ENCODE data around the gene ABTB2.

The ABTB2 gene

GRCh38 chr11:34151916-34152845, 205.6 kb downstream of the ABTB2 start:
- ATAC-seq: no peak
- TF ChIP-seq ZNF70 (CRISPR knock-in tag; IDR thresholded peaks at IDR 0.05): no peak
- TF ChIP-seq, protein P1, sequence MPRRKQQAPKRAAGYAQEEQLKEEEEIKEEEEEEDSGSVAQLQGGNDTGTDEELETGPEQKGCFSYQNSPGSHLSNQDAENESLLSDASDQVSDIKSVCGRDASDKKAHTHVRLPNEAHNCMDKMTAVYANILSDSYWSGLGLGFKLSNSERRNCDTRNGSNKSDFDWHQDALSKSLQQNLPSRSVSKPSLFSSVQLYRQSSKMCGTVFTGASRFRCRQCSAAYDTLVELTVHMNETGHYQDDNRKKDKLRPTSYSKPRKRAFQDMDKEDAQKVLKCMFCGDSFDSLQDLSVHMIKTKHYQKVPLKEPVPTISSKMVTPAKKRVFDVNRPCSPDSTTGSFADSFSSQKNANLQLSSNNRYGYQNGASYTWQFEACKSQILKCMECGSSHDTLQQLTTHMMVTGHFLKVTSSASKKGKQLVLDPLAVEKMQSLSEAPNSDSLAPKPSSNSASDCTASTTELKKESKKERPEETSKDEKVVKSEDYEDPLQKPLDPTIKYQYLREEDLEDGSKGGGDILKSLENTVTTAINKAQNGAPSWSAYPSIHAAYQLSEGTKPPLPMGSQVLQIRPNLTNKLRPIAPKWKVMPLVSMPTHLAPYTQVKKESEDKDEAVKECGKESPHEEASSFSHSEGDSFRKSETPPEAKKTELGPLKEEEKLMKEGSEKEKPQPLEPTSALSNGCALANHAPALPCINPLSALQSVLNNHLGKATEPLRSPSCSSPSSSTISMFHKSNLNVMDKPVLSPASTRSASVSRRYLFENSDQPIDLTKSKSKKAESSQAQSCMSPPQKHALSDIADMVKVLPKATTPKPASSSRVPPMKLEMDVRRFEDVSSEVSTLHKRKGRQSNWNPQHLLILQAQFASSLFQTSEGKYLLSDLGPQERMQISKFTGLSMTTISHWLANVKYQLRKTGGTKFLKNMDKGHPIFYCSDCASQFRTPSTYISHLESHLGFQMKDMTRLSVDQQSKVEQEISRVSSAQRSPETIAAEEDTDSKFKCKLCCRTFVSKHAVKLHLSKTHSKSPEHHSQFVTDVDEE (CRISPR knock-in tag; IDR thresholded peaks at IDR 0.05): no peak
- TF ChIP-seq ZC3H10 (CRISPR knock-in tag; IDR thresholded peaks at IDR 0.05): no peak

- no peak for ATAC-seq
- TF ChIP-seq, protein P2, sequence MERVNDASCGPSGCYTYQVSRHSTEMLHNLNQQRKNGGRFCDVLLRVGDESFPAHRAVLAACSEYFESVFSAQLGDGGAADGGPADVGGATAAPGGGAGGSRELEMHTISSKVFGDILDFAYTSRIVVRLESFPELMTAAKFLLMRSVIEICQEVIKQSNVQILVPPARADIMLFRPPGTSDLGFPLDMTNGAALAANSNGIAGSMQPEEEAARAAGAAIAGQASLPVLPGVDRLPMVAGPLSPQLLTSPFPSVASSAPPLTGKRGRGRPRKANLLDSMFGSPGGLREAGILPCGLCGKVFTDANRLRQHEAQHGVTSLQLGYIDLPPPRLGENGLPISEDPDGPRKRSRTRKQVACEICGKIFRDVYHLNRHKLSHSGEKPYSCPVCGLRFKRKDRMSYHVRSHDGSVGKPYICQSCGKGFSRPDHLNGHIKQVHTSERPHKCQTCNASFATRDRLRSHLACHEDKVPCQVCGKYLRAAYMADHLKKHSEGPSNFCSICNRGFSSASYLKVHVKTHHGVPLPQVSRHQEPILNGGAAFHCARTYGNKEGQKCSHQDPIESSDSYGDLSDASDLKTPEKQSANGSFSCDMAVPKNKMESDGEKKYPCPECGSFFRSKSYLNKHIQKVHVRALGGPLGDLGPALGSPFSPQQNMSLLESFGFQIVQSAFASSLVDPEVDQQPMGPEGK (CRISPR knock-in tag; IDR thresholded peaks at IDR 0.05; ENCODE audit: borderline replicate concordance): no peak
- TF ChIP-seq ARNTL (CRISPR knock-in tag; IDR thresholded peaks at IDR 0.05; ENCODE audit: borderline replicate concordance, low read depth) (no peak), ZFP30 (CRISPR knock-in tag; IDR thresholded peaks at IDR 0.05) (no peak), ZC3H10 (CRISPR knock-in tag; IDR thresholded peaks at IDR 0.05) (no peak), GLIS3 (CRISPR knock-in tag; IDR thresholded peaks at IDR 0.05) (no peak), PPARA (CRISPR knock-in tag; IDR thresholded peaks at IDR 0.05; ENCODE audit: borderline replicate concordance) (no peak), CREB5 (CRISPR knock-in tag; IDR thresholded peaks at IDR 0.05; ENCODE audit: low read depth) (no peak), ISL1 (CRISPR knock-in tag; IDR thresholded peaks at IDR 0.05) (no peak), ESRRG (CRISPR knock-in tag; IDR thresholded peaks at IDR 0.05) (no peak), OSR1 (CRISPR knock-in tag; IDR thresholded peaks at IDR 0.05) (no peak)
- TF ChIP-seq, protein P3, sequence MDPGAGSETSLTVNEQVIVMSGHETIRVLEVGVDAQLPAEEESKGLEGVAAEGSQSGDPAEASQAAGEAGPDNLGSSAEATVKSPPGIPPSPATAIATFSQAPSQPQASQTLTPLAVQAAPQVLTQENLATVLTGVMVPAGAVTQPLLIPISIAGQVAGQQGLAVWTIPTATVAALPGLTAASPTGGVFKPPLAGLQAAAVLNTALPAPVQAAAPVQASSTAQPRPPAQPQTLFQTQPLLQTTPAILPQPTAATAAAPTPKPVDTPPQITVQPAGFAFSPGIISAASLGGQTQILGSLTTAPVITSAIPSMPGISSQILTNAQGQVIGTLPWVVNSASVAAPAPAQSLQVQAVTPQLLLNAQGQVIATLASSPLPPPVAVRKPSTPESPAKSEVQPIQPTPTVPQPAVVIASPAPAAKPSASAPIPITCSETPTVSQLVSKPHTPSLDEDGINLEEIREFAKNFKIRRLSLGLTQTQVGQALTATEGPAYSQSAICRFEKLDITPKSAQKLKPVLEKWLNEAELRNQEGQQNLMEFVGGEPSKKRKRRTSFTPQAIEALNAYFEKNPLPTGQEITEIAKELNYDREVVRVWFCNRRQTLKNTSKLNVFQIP (CRISPR knock-in tag; IDR thresholded peaks at IDR 0.05; ENCODE audit: borderline replicate concordance, low read depth): no peak
Observed at GRCh38 chr11:34151166-34151565, 206.6 kb downstream of the ABTB2 start.

GRCh38 chr11:34150494-34151151, 207.2 kb downstream of the ABTB2 start:
- ATAC-seq: peak; percentile 8; the same call in 1 of the 3 replicates
- TF ChIP-seq TCF4 (CRISPR knock-in tag; IDR thresholded peaks at IDR 0.05; ENCODE audit: borderline replicate concordance) (peak; percentile 61), PPARA (CRISPR knock-in tag; IDR thresholded peaks at IDR 0.05; ENCODE audit: borderline replicate concordance) (no peak), GLIS3 (CRISPR knock-in tag; IDR thresholded peaks at IDR 0.05) (no peak)
- TF ChIP-seq, protein P1 (CRISPR knock-in tag; IDR thresholded peaks at IDR 0.05): peak; percentile 48; the same call in 1 of the 2 replicates

Data from SK-N-SH treated with all-trans-retinoic acid at 6 μM for 48 hours (cell line).